ENCODE data around the gene KIF1B. TPM values are rescaled to one million over a fixed set of nuclear protein-coding genes. Genes with fewer than 3 reads are reported as not detected.

Gene KIF1B
- total and polyA plus RNA-seq, 4 donors = 8.4 to 40.9 (median 8.9) TPM

GRCh38 chr1:10320336-10320735 lies 110.0 kb downstream of the KIF1B start:
- Histone ChIP-seq H3K27ac (ENCODE audit: low read depth in 1 of 2, low read length in 2 of 2) (no peak overlapping the region), H3K9ac (ENCODE audit: low read depth in 1 of 2, low read length in 2 of 2) (no peak overlapping the region), H3K4me1 (ENCODE audit: control insufficient read depth in 4 of 4, insufficient read depth in 4 of 4, low read length in 3 of 4) (no peaks in the 10 kb centered on the region), H3K36me3 (ENCODE audit: control insufficient read depth in 4 of 4, insufficient read depth in 3 of 4, low read depth in 1 of 4, low read length in 3 of 4) (peaks cover 0 to 28% (median 22%) of the 10 kb centered on the region in 4 donors), H3K4me3 (ENCODE audit: low read depth in 1 of 3, low read length in 3 of 3) (no peak overlapping the region), H3K27me3 (ENCODE audit: control insufficient read depth in 4 of 4, insufficient read depth in 4 of 4, low read length in 3 of 4) (no peaks in the 10 kb centered on the region), H3K9me3 (ENCODE audit: control insufficient read depth in 4 of 4, low read length in 3 of 4) (no peaks in the 10 kb centered on the region)
- TF ChIP-seq EGR1 (IDR thresholded peaks at IDR 0.05; ENCODE audit: low read depth in 2 of 2) = no peak
- no peak for TF ChIP-seq REST (IDR thresholded peaks at IDR 0.05)
- no peak for TF ChIP-seq RXRA (IDR thresholded peaks at IDR 0.05)
- TF ChIP-seq SP1 (IDR thresholded peaks at IDR 0.05) = no peak
- no peak for TF ChIP-seq JUND (IDR thresholded peaks at IDR 0.05)
- TF ChIP-seq YY1 (IDR thresholded peaks at IDR 0.05) = no peak
- no peak for TF ChIP-seq RAD21 (IDR thresholded peaks at IDR 0.05)
- TF ChIP-seq MAX (IDR thresholded peaks at IDR 0.05) = no peak
- TF ChIP-seq ATF3 (IDR thresholded peaks at IDR 0.05) = no peak
- no peak for TF ChIP-seq FOXA1 (IDR thresholded peaks at IDR 0.05)
- TF ChIP-seq TAF1 (conservative IDR thresholded peaks at IDR 0.05) = no peak
- TF ChIP-seq FOXA2 (IDR thresholded peaks at IDR 0.05) = no peak
- WGBS = 96% methylated on average over 4 of the region's 4 CpGs
- DNase-seq (ENCODE audit: low spot score) = no peak

- 96% methylated on average over 7 of the region's 7 CpGs for WGBS
- Histone ChIP-seq H3K4me3 (ENCODE audit: low read depth in 1 of 3, low read length in 3 of 3) (no peak overlapping the region), H3K27me3 (ENCODE audit: control insufficient read depth in 4 of 4, insufficient read depth in 4 of 4, low read length in 3 of 4) (no peaks in the 10 kb centered on the region), H3K4me1 (ENCODE audit: control insufficient read depth in 4 of 4, insufficient read depth in 4 of 4, low read length in 3 of 4) (no peaks in the 10 kb centered on the region), H3K9ac (ENCODE audit: low read depth in 1 of 2, low read length in 2 of 2) (no peak overlapping the region), H3K27ac (ENCODE audit: low read depth in 1 of 2, low read length in 2 of 2) (no peak overlapping the region), H3K9me3 (ENCODE audit: control insufficient read depth in 4 of 4, low read length in 3 of 4) (no peaks in the 10 kb centered on the region), H3K36me3 (ENCODE audit: control insufficient read depth in 4 of 4, insufficient read depth in 3 of 4, low read depth in 1 of 4, low read length in 3 of 4) (peaks cover 0 to 35% (median 28%) of the 10 kb centered on the region in 4 donors)
- DNase-seq (ENCODE audit: low spot score) = no peak
- TF ChIP-seq EGR1 (IDR thresholded peaks at IDR 0.05; ENCODE audit: low read depth in 2 of 2) (no peak), TAF1 (conservative IDR thresholded peaks at IDR 0.05) (no peak), REST (IDR thresholded peaks at IDR 0.05) (no peak)
Measured at GRCh38 chr1:10322821-10323220, 112.5 kb downstream of the KIF1B start.

Measured in liver (tissue), 9 donors.